Naive B cell (primary cell): Measurements from ENCODE around the gene DNM2. TPM values are rescaled to one million over a fixed set of nuclear protein-coding genes. Genes with fewer than 3 reads are reported as not detected.
"Not testable (repeated sequence)": the region's sequence is repeated elsewhere in the genome, so short reads cannot be mapped to it uniquely, and the experiment has no call there.

Experiments
- ATAC-seq, 2 donors: fragments of 150-1000 bp; cut with Tn5 transposase; 2 replicates each; pipeline ENCODE4 v1.10.0; 2021; ENCODE audit warnings: low read depth in 2 of 2, mild to moderate bottlenecking in 2 of 2, moderate library complexity in 2 of 2
- DNase-seq: peaks from one replicate; pipeline ENCODE4 v3.0.0; 2022
- H3K27ac Mint-ChIP-seq, 6 donors: one replicate each; pipeline ENCODE4 v1.8.0; 2020 to 2022; ENCODE audit warnings: mild to moderate bottlenecking in 6 of 6, mixed read lengths in 6 of 6, moderate library complexity in 5 of 6, inconsistent platforms in 2 of 6
- H3K27me3 Mint-ChIP-seq, 3 donors: one replicate each; pipeline ENCODE4 v1.8.0; 2021 to 2022; ENCODE audit warnings: mixed read lengths in 3 of 3, mild to moderate bottlenecking in 1 of 3
- H3K36me3 Mint-ChIP-seq, 2 donors: one replicate each; pipeline ENCODE4 v1.8.0; 2020 to 2022; ENCODE audit warnings: mixed read lengths in 2 of 2, inconsistent platforms in 1 of 2, mild to moderate bottlenecking in 1 of 2
- H3K4me1 Mint-ChIP-seq, 3 donors: one replicate each; pipeline ENCODE4 v1.8.0; 2020 to 2022; ENCODE audit warnings: mixed read lengths in 3 of 3, inconsistent platforms in 1 of 3, mild to moderate bottlenecking in 1 of 3, moderate library complexity in 1 of 3
- H3K4me3 Mint-ChIP-seq, 8 donors: one replicate each; pipeline ENCODE4 v1.8.0; 2020 to 2022; ENCODE audit warnings: mild to moderate bottlenecking in 8 of 8, mixed read lengths in 8 of 8, moderate library complexity in 8 of 8, inconsistent platforms in 2 of 8
- H3K9me3 Mint-ChIP-seq, 7 donors: one replicate each; pipeline ENCODE4 v1.8.0; 2020 to 2022; ENCODE audit warnings: mixed read lengths in 7 of 7, mild to moderate bottlenecking in 5 of 7, inconsistent platforms in 2 of 7, moderate library complexity in 1 of 7
- polyA plus RNA-seq, 6 donors: library from polyadenylated mRNA; unstranded; fragments of 300-500 nt; fragmentation: Illumina TruSeq; gene quantifications; one replicate each; pipeline ENCODE4 v1.2.3, GENCODE V29; 2021; ENCODE audit warnings: low read depth in 6 of 6

The DNM2 gene
- polyA plus RNA-seq, 6 donors from 2014 or later = 53.6 to 111 (median 63.0) TPM

DNA sequence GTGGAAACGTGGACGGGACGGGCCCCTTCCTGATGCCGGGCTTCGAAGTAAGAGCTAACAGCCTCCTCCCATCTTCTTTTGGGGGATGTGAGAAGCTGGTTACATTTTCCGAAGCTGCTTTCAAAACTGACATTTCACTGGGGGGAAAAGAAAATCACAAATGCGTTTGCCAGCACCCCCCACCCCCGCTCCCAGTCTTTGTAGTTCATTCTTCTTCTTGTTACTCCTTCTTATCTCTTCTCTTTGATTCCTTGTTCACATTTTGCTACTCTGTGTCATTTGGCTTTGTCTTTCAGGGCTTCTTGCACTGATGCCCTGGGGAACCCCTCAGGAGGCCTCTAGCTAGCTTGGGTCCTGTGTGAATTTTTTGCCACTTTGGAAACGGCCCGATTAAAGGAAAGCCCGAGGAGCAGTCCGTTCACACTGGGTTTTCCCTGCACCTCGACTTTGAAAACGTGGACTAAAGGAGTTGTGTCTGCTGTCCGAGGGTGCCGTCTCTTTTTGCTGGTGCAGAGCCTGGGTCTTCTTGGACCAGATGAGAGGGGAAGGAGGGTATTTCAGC lies 154.7 kb downstream of the DNM2 start:
- ATAC-seq (no peak), DNase-seq (no peak)
- Mint-ChIP-seq H3K9me3 (no peaks in the 10 kb centered on the region), H3K4me1 (peaks cover 35 to 52% (median 43%) of the 10 kb centered on the region in 3 donors), H3K36me3 (no peaks in the 10 kb centered on the region), H3K4me3 (peak overlapping the region; percentile 72 to 94 (median 83)), H3K27ac (peak overlapping the region in 4 of 6 donors; percentile 31 to 75 (median 61)), H3K27me3 (no peaks in the 10 kb centered on the region)

DNA sequence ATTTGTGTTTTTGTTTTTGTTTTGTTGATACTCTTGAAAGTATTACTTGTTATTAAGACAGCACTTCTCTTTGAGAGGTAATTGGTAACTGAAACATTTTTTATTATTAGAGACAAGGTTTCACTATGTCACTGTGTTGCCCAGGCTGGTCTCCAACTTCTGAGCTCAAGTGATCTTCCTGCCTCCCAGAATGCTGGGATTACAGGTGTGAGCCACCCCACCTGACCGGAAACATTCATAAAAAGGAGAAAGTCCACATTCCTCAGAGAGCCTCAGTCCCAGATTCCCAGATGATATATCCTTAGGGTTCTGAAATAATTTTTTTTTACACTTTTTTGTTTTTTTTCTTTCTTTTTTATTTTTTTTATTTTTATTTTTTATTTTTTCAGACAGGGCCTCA lies 156.1 kb downstream of the DNM2 start:
- Mint-ChIP-seq H3K27me3 (no peaks in the 10 kb centered on the region), H3K9me3 (no peaks in the 10 kb centered on the region), H3K4me3 (peak overlapping the region in 4 of 8 donors; percentile 31 to 84 (median 60)), H3K4me1 (peaks cover 29 to 46% (median 43%) of the 10 kb centered on the region in 3 donors), H3K36me3 (no peaks in the 10 kb centered on the region), H3K27ac (no peak overlapping the region)
- DNase-seq = no peak
- ATAC-seq = no peak

DNA sequence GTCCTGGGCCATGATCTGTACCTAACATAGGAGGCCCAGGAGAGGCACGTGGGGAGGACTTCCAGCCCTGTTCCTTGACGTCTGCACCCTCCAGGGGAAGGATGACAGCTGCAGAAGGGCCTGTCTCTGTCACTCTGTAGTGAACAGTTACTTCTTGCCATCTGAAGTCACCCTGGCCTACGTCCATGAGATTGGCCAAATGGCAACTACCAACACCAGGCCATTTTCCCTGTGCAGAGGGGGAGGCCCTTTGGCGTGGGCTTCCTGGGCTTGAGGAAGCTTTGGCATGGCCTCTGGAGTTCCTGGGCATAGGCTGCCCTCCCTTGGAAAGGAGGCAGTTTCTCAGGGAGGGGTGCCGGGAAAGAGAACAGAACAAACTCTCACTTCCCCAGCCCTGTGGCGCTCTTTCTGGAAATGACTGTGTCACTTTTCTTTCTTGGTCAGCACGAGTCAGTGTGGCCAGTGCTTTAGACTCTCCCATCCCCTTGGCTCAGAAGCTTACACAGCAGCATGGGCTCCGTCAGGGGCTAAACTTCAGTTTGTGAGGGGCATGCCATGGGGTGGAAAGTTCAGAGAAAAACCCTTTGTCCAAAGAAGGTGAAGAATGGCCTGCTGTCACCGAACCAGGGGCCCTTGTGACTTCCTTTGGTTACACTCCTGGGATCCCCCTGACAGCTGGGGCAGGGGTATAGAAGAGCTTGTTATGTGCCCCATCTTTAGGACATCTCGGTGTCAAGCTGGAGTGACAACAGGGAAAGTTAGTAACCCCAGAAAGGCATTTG lies 158.8 kb downstream of the DNM2 start:
- Mint-ChIP-seq H3K27me3 (no peaks in the 10 kb centered on the region), H3K27ac (peak overlapping the region in 1 of 6 donors; percentile 51), H3K4me3 (no peak overlapping the region), H3K36me3 (no peaks in the 10 kb centered on the region), H3K4me1 (peaks cover 28 to 35% (median 35%) of the 10 kb centered on the region in 3 donors), H3K9me3 (no peaks in the 10 kb centered on the region)
- no peak for DNase-seq
- peak in 1 of 2 donors; percentile 39 for ATAC-seq

GRCh38 chr19:10877608-10878007 lies 159.7 kb downstream of the DNM2 start:
- peak overlapping the region in 1 of 8 donors; percentile 51 for H3K4me3 Mint-ChIP-seq
- not testable (repeated sequence) for H3K36me3 Mint-ChIP-seq, ATAC-seq, H3K9me3 Mint-ChIP-seq, DNase-seq, H3K27me3 Mint-ChIP-seq
- peak overlapping the region in 3 of 6 donors; percentile 56 to 62 (median 60) for H3K27ac Mint-ChIP-seq
- H3K4me1 Mint-ChIP-seq = peaks cover 22 to 31% (median 31%) of the 10 kb centered on the region in 3 donors

DNA sequence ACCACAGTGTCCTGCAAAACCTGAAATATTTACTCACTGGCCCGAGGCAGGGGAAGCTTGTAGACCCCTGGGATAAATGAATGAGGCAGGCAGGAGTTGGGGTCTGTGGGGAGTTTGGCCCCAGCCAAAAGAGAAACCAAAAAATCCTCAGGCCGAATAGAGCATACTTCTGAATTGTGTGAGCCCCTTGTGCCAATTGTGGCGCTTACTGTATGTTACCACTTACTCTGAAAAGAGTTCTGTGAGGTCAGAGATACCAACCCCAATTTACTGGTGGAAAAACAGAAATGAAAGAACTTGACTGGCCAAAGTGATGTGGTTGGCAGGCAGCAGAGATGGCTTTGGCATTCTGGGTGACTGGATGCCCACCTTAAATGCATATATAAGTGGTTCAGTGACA lies 160.4 kb downstream of the DNM2 start:
- DNase-seq = no peak
- Mint-ChIP-seq H3K27me3 (no peaks in the 10 kb centered on the region), H3K4me3 (peak overlapping the region in 2 of 8 donors; percentile 27 to 34), H3K9me3 (no peaks in the 10 kb centered on the region), H3K4me1 (peaks cover 20 to 28% (median 25%) of the 10 kb centered on the region in 3 donors), H3K27ac (peak overlapping the region in 4 of 6 donors; percentile 29 to 60 (median 50)), H3K36me3 (no peaks in the 10 kb centered on the region)
- ATAC-seq = no peak

Other genes with a start within 250 kb of the DNM2 start
- 1 to 10 TPM in 5 of 6 donors, under 1 TPM in 1; 0.18 to 9.8 (median 7.7) TPM for gene KEAP1, start 214.7 kb upstream of the DNM2 start, polyA plus RNA-seq
- gene S1PR5, start 200.6 kb upstream of the DNM2 start, polyA plus RNA-seq = under 1 TPM in 5 of 6 donors, not detected in 1; 0.24 to 0.96 (median 0.75) TPM
- 10 to 100 TPM in 2 of 6 donors, 1 to 10 TPM in 4; 1.7 to 20.7 (median 9.4) TPM for gene ATG4D, start 174.2 kb upstream of the DNM2 start, polyA plus RNA-seq
- gene KRI1, start 152.1 kb upstream of the DNM2 start, polyA plus RNA-seq = 10 to 100 TPM; 10.6 to 47.6 (median 16.5) TPM
- 100 to 1,000 TPM; 110 to 209 (median 153) TPM for gene CDKN2D, start 149.1 kb upstream of the DNM2 start, polyA plus RNA-seq
- under 1 TPM in 2 of 6 donors, not detected in 4; 0.66 to 0.94 TPM for gene AP1M2, start 130.8 kb upstream of the DNM2 start, polyA plus RNA-seq
- gene SLC44A2, start 92.5 kb upstream of the DNM2 start, polyA plus RNA-seq = 100 to 1,000 TPM; 290 to 499 (median 313) TPM
- gene ILF3, start 63.7 kb upstream of the DNM2 start, polyA plus RNA-seq = 10 to 100 TPM; 34.2 to 95.0 (median 71.6) TPM
- gene QTRT1, start 16.6 kb upstream of the DNM2 start, polyA plus RNA-seq = 10 to 100 TPM; 39.0 to 82.5 (median 46.2) TPM
- gene TMED1, start 118.1 kb downstream of the DNM2 start, polyA plus RNA-seq = 10 to 100 TPM; 17.4 to 25.8 (median 22.3) TPM
- gene C19orf38, start 130.3 kb downstream of the DNM2 start, polyA plus RNA-seq = 1 to 10 TPM; 1.5 to 5.3 (median 1.9) TPM
- under 1 TPM; 0.37 to 0.75 (median 0.63) TPM for gene CARM1, start 153.5 kb downstream of the DNM2 start, polyA plus RNA-seq
- gene YIPF2, start 210.6 kb downstream of the DNM2 start, polyA plus RNA-seq = 10 to 100 TPM in 2 of 6 donors, 1 to 10 TPM in 4; 3.7 to 18.5 (median 7.4) TPM
- 10 to 100 TPM in 5 of 6 donors, 1 to 10 TPM in 1; 4.3 to 24.0 (median 17.9) TPM for gene TIMM29, start 210.7 kb downstream of the DNM2 start, polyA plus RNA-seq
- gene SMARCA4, start 243.0 kb downstream of the DNM2 start, polyA plus RNA-seq = 10 to 100 TPM in 1 of 6 donors, 1 to 10 TPM in 5; 4.1 to 21.9 (median 7.2) TPM